K562 (cell line): ENCODE results near the gene MEX3A. TPM values are rescaled to one million over a fixed set of nuclear protein-coding genes. Genes with fewer than 3 reads are reported as not detected.

ENCODE experiments used
- CEBPZ ChIP-seq: fragments of 150-350 bp; IDR thresholded peaks from 2 replicates; pipeline ENCODE4 v1.6.1; 2014; ENCODE audit warnings: low read depth, mild to moderate bottlenecking, low read length, borderline replicate concordance
- CSDE1 ChIP-seq, 2 experiments: fragments of 450-650 bp; IDR thresholded peaks; 2 replicates each; pipeline ENCODE4 v1.6.1; 2016; ENCODE audit warnings: mild to moderate bottlenecking in 1 of 2
- DIDO1 ChIP-seq: fragments of 450-650 bp; IDR thresholded peaks from 2 replicates; pipeline ENCODE4 v1.6.1; 2016; ENCODE audit warnings: low read depth, missing biosample characterization, missing genetic modification characterization
- E2F1 ChIP-seq: sonication (generic); formaldehyde crosslinking; IDR thresholded peaks from 2 replicates; pipeline ENCODE4 v1.8.1; 2023; ENCODE audit warnings: mild to moderate bottlenecking, missing genetic modification reagents, moderate library complexity
- GTF2A2 ChIP-seq: IDR thresholded peaks from 2 replicates; pipeline ENCODE4 v1.6.1; 2016; ENCODE audit warnings: mild to moderate bottlenecking, missing genetic modification characterization, missing compliant biosample characterization
- GTF2E2 ChIP-seq: fragments of 200-800 bp; sonication (Bioruptor generic); IDR thresholded peaks from 2 replicates; pipeline ENCODE4 v1.6.1; 2016; ENCODE audit warnings: missing genetic modification characterization, missing compliant biosample characterization
- HLTF ChIP-seq: fragments of 450-650 bp; IDR thresholded peaks from 2 replicates; pipeline ENCODE4 v1.6.1; 2016
- MAFK ChIP-seq: IDR thresholded peaks from 2 replicates; pipeline ENCODE4 v1.6.1; 2011; ENCODE audit warnings: low read length, improper control_type of control experiment
- NKRF ChIP-seq: fragments of 450-650 bp; IDR thresholded peaks from 2 replicates; pipeline ENCODE4 v1.6.1; 2016; ENCODE audit warnings: borderline replicate concordance
- PHB2 ChIP-seq: fragments of 450-650 bp; IDR thresholded peaks from 2 replicates; pipeline ENCODE4 v1.6.1; 2017; ENCODE audit warnings: low read depth
- PREB ChIP-seq: sonication (generic); formaldehyde crosslinking; IDR thresholded peaks from 2 replicates; pipeline ENCODE4 v1.8.1; 2023; ENCODE audit warnings: mild to moderate bottlenecking, missing genetic modification reagents
- RBBP5 ChIP-seq: fragments of 200-600 bp; sonication (generic); IDR thresholded peaks from 2 replicates; pipeline ENCODE4 v1.6.1; 2012; ENCODE audit warnings: borderline replicate concordance, mild to moderate bottlenecking, low read length, control low read depth, inconsistent platforms; ENCODE audit not compliant: insufficient read depth, poor library complexity, severe bottlenecking
- SMARCC2 ChIP-seq: fragments of 450-650 bp; IDR thresholded peaks from 2 replicates; pipeline ENCODE4 v1.6.1; 2017; ENCODE audit warnings: antibody characterized with exemption, moderate library complexity, mild to moderate bottlenecking, low read depth
- SRSF3 ChIP-seq: fragments of 200-400 bp; formaldehyde crosslinking; IDR thresholded peaks from 2 replicates; pipeline ENCODE4 v1.6.1; 2016; ENCODE audit warnings: mild to moderate bottlenecking, low read length, moderate library complexity; ENCODE audit not compliant: insufficient read depth
- TAL1 ChIP-seq: fragments of 450-650 bp; IDR thresholded peaks from 2 replicates; pipeline ENCODE4 v1.6.1; 2016; ENCODE audit warnings: mild to moderate bottlenecking
- ZBTB7A ChIP-seq: IDR thresholded peaks from 2 replicates; pipeline ENCODE4 v1.6.1; 2011; ENCODE audit warnings: low read depth, mild to moderate bottlenecking, low read length, moderate library complexity, borderline replicate concordance; ENCODE audit not compliant: control insufficient read depth
- ZNF12 ChIP-seq: sonication (generic); formaldehyde crosslinking; IDR thresholded peaks from 2 replicates; pipeline ENCODE4 v1.4.0; 2020; ENCODE audit warnings: mild to moderate bottlenecking, missing genetic modification reagents
- ZNF668 ChIP-seq: fragments of 250-450 bp; sonication (Bioruptor Pico); IDR thresholded peaks from 2 replicates; pipeline ENCODE4 v1.8.0; 2022; ENCODE audit warnings: mild to moderate bottlenecking, inconsistent platforms
- ZNF79 ChIP-seq: fragments of 250-450 bp; sonication (Bioruptor Pico); IDR thresholded peaks from 2 replicates; pipeline ENCODE4 v1.4.0; 2020; ENCODE audit warnings: low read depth, mild to moderate bottlenecking, moderate library complexity
- polyA plus RNA-seq, 8 experiments: library from polyadenylated mRNA; depleted of rRNA in 4 of 8; stranded (reverse) in 5 of 8; unstranded in 3 of 8; fragments of >200 nt; fragmentation: Nextera tagmentation in 2 of 8; fragmentation: Illumina TruSeq in 1 of 8; extraction: Ambion mirVana in 2 of 8; extraction: Trizol in 1 of 8; gene quantifications; 2 replicates each; pipeline versions ENCODE4 v1.2.1 to v1.2.3, GENCODE V29; 2011 to 2014; ENCODE audit warnings: inconsistent platforms in 1 of 8, missing spikeins in 1 of 8
- total RNA-seq, 7 experiments: library from RNA; depleted of rRNA in 6 of 7; stranded (reverse); fragments of >200 nt in 6 of 7; fragmentation: Illumina TruSeq in 2 of 7; extraction: Trizol in 2 of 7; gene quantifications; 2 replicates each; pipeline versions ENCODE4 v1.2.1 to v1.2.3, GENCODE V29; 2011 to 2021; ENCODE audit warnings: low replicate concordance in 1 of 7

Gene MEX3A
- total and polyA plus RNA-seq, 9 of the 15 experiments (the other 6 are each of a cell fraction or from before 2014, with no cell fraction given): 0.36 to 13.7 (median 5.2) TPM

DNA sequence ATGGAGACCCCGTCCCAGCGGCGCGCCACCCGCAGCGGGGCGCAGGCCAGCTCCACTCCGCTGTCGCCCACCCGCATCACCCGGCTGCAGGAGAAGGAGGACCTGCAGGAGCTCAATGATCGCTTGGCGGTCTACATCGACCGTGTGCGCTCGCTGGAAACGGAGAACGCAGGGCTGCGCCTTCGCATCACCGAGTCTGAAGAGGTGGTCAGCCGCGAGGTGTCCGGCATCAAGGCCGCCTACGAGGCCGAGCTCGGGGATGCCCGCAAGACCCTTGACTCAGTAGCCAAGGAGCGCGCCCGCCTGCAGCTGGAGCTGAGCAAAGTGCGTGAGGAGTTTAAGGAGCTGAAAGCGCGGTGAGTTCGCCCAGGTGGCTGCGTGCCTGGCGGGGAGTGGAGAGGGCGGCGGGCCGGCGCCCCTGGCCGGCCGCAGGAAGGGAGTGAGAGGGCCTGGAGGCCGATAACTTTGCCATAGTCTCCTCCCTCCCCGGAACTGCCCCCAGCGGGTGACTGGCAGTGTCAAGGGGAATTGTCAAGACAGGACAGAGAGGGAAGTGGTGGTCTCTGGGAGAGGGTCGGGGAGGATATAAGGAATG is 32.8 kb upstream of the MEX3A start (continued):
- TF ChIP-seq PREB (CRISPR knock-in tag): no peak
- TF ChIP-seq ZNF12 (CRISPR knock-in tag): 0 out of 2 replicates have a peak, but pooled peaks have one; percentile 50
- TF ChIP-seq RBBP5: peak; percentile 54
- no peak for TF ChIP-seq SMARCC2
- no peak for TF ChIP-seq GTF2E2 (tag)
- no peak for TF ChIP-seq HLTF
- TF ChIP-seq MAFK: no peak
- no peak for TF ChIP-seq PHB2
- no peak for TF ChIP-seq SRSF3
- peak; percentile 68; the same call in 1 of the 2 replicates for TF ChIP-seq NKRF
- TF ChIP-seq TAL1: 0 out of 2 replicates have a peak, but pooled peaks have one; percentile 6
- TF ChIP-seq CEBPZ: no peak
- no peak for TF ChIP-seq DIDO1 (tag)
- no peak for TF ChIP-seq CSDE1 (IDR thresholded peaks at IDR 0.05)
- peak; percentile 58; the same call in 1 of the 2 replicates for TF ChIP-seq ZBTB7A
- TF ChIP-seq ZNF668: no peak
- peak; percentile 55; the same call in 1 of the 2 replicates for TF ChIP-seq E2F1 (CRISPR knock-in tag)
- no peak for TF ChIP-seq ZNF79 (CRISPR knock-in tag)
- no peak; the same call in 1 of the 2 replicates for TF ChIP-seq GTF2A2 (tag)
